MG63 (cell line): ENCODE data around the gene SPATS1. TPM values are rescaled to one million over a fixed set of nuclear protein-coding genes. Genes with fewer than 3 reads are reported as not detected.

Experiments used
- DNase-seq: peaks from one replicate; pipeline ENCODE4 v3.0.0-alpha.2; 2020
- H3K27me3 ChIP-seq: fragments of 250-450 bp; sonication (Bioruptor Pico); 2 replicates; pipeline ENCODE4 v1.5.1; 2020; ENCODE audit warnings: mild to moderate bottlenecking, moderate library complexity
- H3K36me3 ChIP-seq: fragments of 250-450 bp; sonication (Bioruptor Pico); 2 replicates; pipeline ENCODE4 v1.5.1; 2020; ENCODE audit warnings: mild to moderate bottlenecking, moderate library complexity
- H3K4me3 ChIP-seq: fragments of 250-450 bp; sonication (Bioruptor Pico); 2 replicates; pipeline ENCODE4 v1.5.1; 2020; ENCODE audit warnings: mild to moderate bottlenecking, moderate library complexity
- H3K9me3 ChIP-seq: fragments of 250-450 bp; sonication (Bioruptor Pico); 2 replicates; pipeline ENCODE4 v1.5.1; 2020; ENCODE audit warnings: mild to moderate bottlenecking, moderate library complexity
- total RNA-seq: library from RNA; depleted of rRNA; stranded (reverse); fragments of >200 nt; shearing (Covaris generic); gene quantifications from 2 replicates; pipeline ENCODE4 v1.2.3, GENCODE V29; 2014; ENCODE audit warnings: low replicate concordance

SPATS1 gene
- total RNA-seq, 1 experiment from 2014 or later, result not detected

GRCh38 chr6:44356487-44356886, 14.0 kb downstream of the SPATS1 start:
- DNase-seq, result no peak
- no peaks in the 10 kb centered on the region; the same call in 1 of the 2 replicates for H3K9me3 ChIP-seq
- no peaks in the 10 kb centered on the region for H3K36me3 ChIP-seq
- H3K4me3 ChIP-seq, result no peak overlapping the region
- H3K27me3 ChIP-seq, result peaks cover 51% of the 10 kb centered on the region

GRCh38 chr6:44359973-44360372, 17.5 kb downstream of the SPATS1 start:
- DNase-seq, result no peak
- no peak overlapping the region for H3K4me3 ChIP-seq
- H3K27me3 ChIP-seq, result peaks cover 55% of the 10 kb centered on the region
- H3K9me3 ChIP-seq, result no peaks in the 10 kb centered on the region; the same call in 1 of the 2 replicates
- H3K36me3 ChIP-seq, result no peaks in the 10 kb centered on the region

- Histone ChIP-seq H3K36me3 (no peaks in the 10 kb centered on the region), H3K9me3 (no peaks in the 10 kb centered on the region), H3K27me3 (peaks cover 47% of the 10 kb centered on the region), H3K4me3 (no peak overlapping the region)
- DNase-seq, result no peak
These were observed 19.5 kb downstream of the SPATS1 start for GRCh38 chr6:44361947-44362346.

GRCh38 chr6:44363377-44363926, 21.0 kb downstream of the SPATS1 start:
- Histone ChIP-seq H3K27me3 (peaks cover 58% of the 10 kb centered on the region), H3K36me3 (no peaks in the 10 kb centered on the region), H3K4me3 (no peak overlapping the region), H3K9me3 (no peaks in the 10 kb centered on the region)
- no peak for DNase-seq

GRCh38 chr6:44366781-44367180, 24.3 kb downstream of the SPATS1 start:
- Histone ChIP-seq H3K27me3 (peaks cover 45% of the 10 kb centered on the region), H3K9me3 (no peaks in the 10 kb centered on the region), H3K36me3 (no peaks in the 10 kb centered on the region), H3K4me3 (no peak overlapping the region)
- DNase-seq, result no peak

GRCh38 chr6:44367681-44368080, 25.2 kb downstream of the SPATS1 start:
- Histone ChIP-seq H3K27me3 (peaks cover 40% of the 10 kb centered on the region), H3K9me3 (no peaks in the 10 kb centered on the region), H3K4me3 (no peak overlapping the region), H3K36me3 (no peaks in the 10 kb centered on the region)
- no peak for DNase-seq

- no peak for DNase-seq
- Histone ChIP-seq H3K27me3 (peaks cover 22% of the 10 kb centered on the region), H3K4me3 (no peak overlapping the region), H3K9me3 (peaks cover 4% of the 10 kb centered on the region; the same call in 1 of the 2 replicates), H3K36me3 (no peaks in the 10 kb centered on the region)
These were observed 30.6 kb downstream of the SPATS1 start for GRCh38 chr6:44373051-44373450.

- DNase-seq, result no peak
- H3K36me3 ChIP-seq, result no peaks in the 10 kb centered on the region
- H3K9me3 ChIP-seq, result peaks cover 4% of the 10 kb centered on the region; the same call in 1 of the 2 replicates
- H3K27me3 ChIP-seq, result peaks cover 16% of the 10 kb centered on the region
- no peak overlapping the region for H3K4me3 ChIP-seq
These were observed 31.3 kb downstream of the SPATS1 start for GRCh38 chr6:44373787-44374186.

- peaks cover 8% of the 10 kb centered on the region for H3K27me3 ChIP-seq
- peaks cover 4% of the 10 kb centered on the region; the same call in 1 of the 2 replicates for H3K9me3 ChIP-seq
- no peak for DNase-seq
- no peaks in the 10 kb centered on the region for H3K36me3 ChIP-seq
- no peak overlapping the region for H3K4me3 ChIP-seq
These were observed 32.6 kb downstream of the SPATS1 start for GRCh38 chr6:44375071-44375470.

GRCh38 chr6:44377484-44377883, 35.0 kb downstream of the SPATS1 start:
- H3K9me3 ChIP-seq, result peaks cover 4% of the 10 kb centered on the region; the same call in 1 of the 2 replicates
- H3K4me3 ChIP-seq, result no peak overlapping the region
- H3K27me3 ChIP-seq, result peaks cover 5% of the 10 kb centered on the region; the same call in 1 of the 2 replicates
- no peak for DNase-seq
- no peaks in the 10 kb centered on the region for H3K36me3 ChIP-seq

- Histone ChIP-seq H3K9me3 (peaks cover 4% of the 10 kb centered on the region; the same call in 1 of the 2 replicates), H3K36me3 (no peaks in the 10 kb centered on the region), H3K27me3 (peaks cover 5% of the 10 kb centered on the region; the same call in 1 of the 2 replicates), H3K4me3 (no peak overlapping the region)
- DNase-seq, result no peak
These were observed 35.5 kb downstream of the SPATS1 start for GRCh38 chr6:44377971-44378370.

- no peak for DNase-seq
- peaks cover 3% of the 10 kb centered on the region; the same call in 1 of the 2 replicates for H3K27me3 ChIP-seq
- no peaks in the 10 kb centered on the region for H3K36me3 ChIP-seq
- H3K9me3 ChIP-seq, result peaks cover 4% of the 10 kb centered on the region; the same call in 1 of the 2 replicates
- no peak overlapping the region for H3K4me3 ChIP-seq
These were observed 39.3 kb downstream of the SPATS1 start for GRCh38 chr6:44381739-44382138.

- peak; percentile 91 for DNase-seq
- H3K27me3 ChIP-seq, result no peaks in the 10 kb centered on the region; the same call in 1 of the 2 replicates
- H3K9me3 ChIP-seq, result no peaks in the 10 kb centered on the region; the same call in 1 of the 2 replicates
- H3K4me3 ChIP-seq, result peak overlapping the region; percentile 96
- H3K36me3 ChIP-seq, result peaks cover 29% of the 10 kb centered on the region
These were observed 44.0 kb downstream of the SPATS1 start for GRCh38 chr6:44386364-44386928.

- DNase-seq, result peak; percentile 50
- Histone ChIP-seq H3K36me3 (peaks cover 34% of the 10 kb centered on the region), H3K4me3 (peak overlapping the region; percentile 96), H3K27me3 (no peaks in the 10 kb centered on the region), H3K9me3 (no peaks in the 10 kb centered on the region; the same call in 1 of the 2 replicates)
These were observed 44.5 kb downstream of the SPATS1 start for GRCh38 chr6:44386929-44387345.

- peak; percentile 100 for DNase-seq
- Histone ChIP-seq H3K4me3 (peak within 1 kb of the TSS; percentile 96), H3K27me3 (no peaks in the 10 kb centered on the region), H3K9me3 (no peaks in the 10 kb centered on the region; the same call in 1 of the 2 replicates), H3K36me3 (peaks cover 40% of the 10 kb centered on the region)
These were observed 45.1 kb downstream of the SPATS1 start, which contains the start of gene CDC5L for GRCh38 chr6:44387346-44388134. Gene CDC5L, plus strand, starts transcription at chr6:44387706. Its CDS starts 118 bp downstream, at chr6:44387824.

GRCh38 chr6:44388135-44388487, 45.7 kb downstream of the SPATS1 start:
- Histone ChIP-seq H3K9me3 (no peaks in the 10 kb centered on the region; the same call in 1 of the 2 replicates), H3K36me3 (peaks cover 46% of the 10 kb centered on the region), H3K4me3 (peak overlapping the region; percentile 96), H3K27me3 (no peaks in the 10 kb centered on the region)
- DNase-seq, result no peak

- Histone ChIP-seq H3K27me3 (no peaks in the 10 kb centered on the region), H3K9me3 (no peaks in the 10 kb centered on the region; the same call in 1 of the 2 replicates), H3K36me3 (peaks cover 53% of the 10 kb centered on the region), H3K4me3 (peak overlapping the region; percentile 96)
- no peak for DNase-seq
These were observed 46.4 kb downstream of the SPATS1 start for GRCh38 chr6:44388887-44389286.
